Hematopoietic multipotent progenitor cell treated with erythropoietin and hydrocortisone succinate and interleukin-3 and kit ligand, for 6 days (in vitro differentiated cells): ENCODE data around the gene SLC7A14.

Source experiments
- DNase-seq: peaks from one replicate; pipeline ENCODE4 v3.0.0-alpha.2; 2015

SLC7A14 gene

DNA sequence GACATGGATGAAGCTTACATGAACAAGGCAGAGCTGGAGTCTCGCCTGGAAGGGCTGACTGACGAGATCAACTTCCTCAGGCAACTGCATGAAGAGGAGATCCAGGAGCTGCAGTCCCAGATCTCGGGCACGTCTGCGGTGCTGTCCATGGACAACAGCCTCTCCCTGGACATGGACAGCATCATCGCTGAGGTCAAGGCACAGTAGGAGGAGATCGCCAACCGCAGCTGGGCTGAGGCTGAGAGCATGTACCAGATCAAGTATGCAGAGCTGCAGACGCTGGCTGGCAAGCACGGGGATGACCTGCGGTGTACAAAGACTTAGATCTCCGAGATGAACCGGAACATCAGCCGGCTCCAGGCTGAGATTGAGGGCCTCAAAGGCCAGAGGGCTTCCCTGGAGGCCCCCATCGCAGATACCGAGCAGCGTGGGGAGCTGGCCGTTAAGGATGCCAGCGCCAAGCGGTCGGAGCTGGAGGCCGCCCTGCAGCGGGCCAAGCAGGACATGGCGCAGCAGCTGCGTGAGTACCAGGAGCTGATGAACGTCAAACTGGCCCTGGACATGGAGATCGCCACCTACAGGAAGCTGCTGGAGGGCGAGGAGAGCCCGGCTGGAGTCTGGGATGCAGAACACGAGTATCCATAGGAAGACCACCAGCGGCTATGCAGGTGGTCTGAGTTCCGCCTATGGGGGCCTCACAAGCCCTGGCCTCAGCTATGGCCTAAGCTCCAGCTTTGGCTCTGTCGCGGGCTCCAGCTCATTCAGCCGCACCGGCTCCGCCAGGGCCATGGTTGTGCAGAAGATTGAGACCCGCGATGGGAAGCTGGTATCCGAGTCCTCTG lies 89.6 kb downstream of the SLC7A14 start:
- DNase-seq, result no peak

DNA sequence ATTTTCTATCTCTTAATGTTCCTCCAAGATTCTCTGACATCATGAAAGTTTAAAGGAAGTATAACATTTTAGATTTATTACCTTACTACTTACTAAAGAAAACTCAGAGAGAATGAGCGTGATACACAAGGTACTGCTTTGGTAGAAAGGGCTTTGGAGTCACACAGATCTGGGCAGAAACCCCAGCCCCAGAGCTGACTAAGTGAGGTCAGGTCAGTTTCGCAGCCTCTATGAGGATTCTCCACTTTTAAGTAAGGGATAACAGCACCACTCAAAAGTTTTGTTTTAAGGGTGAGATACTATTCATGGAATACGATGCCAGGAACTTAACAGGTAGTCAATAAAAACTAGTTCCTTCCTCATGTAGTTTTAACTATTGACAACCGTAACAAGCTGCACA lies 91.1 kb downstream of the SLC7A14 start:
- no peak for DNase-seq

DNA sequence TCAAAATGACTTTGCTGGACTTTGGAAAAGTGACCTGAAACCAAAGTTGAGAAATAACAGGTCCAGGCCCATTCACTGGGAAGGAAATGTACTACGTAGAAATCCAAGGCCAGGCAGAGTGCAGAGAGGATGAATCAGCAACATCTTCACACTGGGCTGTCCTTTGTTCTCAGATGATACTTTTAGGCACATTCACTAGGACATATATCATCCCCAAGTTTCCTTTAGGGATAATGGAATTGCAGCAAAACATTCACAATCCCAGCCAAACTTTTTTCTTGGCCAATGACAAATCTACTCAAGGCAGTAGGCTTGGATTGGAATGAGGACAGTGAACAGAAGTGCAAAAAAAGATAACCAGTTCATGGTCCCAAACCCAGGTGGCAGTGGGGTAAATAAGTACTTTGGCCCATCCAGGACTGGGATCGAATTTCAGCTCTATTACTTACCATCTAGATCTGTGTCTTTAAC lies 92.1 kb downstream of the SLC7A14 start:
- no peak for DNase-seq

DNA sequence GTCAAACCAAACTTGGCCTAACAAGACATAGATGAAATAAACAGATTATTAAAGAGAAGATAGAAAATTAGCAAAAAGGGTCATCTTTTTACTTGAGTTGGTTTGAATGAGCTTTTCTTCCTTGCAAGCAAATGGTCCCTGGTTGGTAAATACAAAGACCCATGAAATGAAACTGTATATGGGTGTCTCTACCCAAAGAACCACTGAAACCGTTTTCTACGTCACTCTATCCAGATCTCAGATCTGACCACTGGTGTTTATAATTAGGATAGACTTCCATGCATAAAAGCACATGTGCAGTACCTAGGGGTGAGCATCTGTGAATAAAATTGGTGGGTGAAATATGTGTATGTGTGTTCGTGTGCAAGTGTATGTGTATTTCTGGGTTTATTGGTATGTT lies 94.0 kb downstream of the SLC7A14 start:
- DNase-seq, result no peak

DNA sequence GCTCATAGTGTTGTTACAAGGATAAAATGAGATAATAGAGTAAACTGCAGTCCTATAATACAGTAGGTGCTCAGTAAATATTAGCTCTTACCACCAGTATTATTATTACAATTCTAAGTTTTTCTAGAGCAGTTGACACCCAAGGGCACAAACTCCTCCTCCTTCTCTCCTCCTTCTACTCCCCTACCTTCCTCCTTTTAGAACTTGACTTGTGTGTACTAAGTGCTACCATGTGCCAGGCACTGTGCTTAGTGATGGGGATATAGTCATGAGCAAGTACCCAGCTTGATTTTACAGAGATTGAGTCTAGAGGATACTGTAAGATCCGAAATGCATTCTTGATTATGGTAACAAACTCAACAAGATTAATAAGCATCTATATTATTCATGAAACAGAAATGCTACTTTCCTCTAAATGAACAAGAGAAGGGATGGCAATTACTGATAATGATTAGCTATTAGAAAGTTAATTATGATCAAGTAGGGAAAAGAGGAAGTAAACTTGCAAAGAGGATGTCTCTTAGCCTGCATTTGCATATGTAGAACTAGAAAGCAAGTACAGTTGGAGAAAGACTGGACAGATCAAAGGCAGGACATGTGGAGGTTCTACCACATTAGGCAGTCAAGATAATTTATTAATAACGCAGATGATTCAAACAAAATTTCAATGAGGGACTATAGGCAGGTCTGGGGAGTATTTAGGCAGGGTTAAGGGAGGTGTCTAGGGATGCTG lies 94.9 kb downstream of the SLC7A14 start:
- no peak for DNase-seq

DNA sequence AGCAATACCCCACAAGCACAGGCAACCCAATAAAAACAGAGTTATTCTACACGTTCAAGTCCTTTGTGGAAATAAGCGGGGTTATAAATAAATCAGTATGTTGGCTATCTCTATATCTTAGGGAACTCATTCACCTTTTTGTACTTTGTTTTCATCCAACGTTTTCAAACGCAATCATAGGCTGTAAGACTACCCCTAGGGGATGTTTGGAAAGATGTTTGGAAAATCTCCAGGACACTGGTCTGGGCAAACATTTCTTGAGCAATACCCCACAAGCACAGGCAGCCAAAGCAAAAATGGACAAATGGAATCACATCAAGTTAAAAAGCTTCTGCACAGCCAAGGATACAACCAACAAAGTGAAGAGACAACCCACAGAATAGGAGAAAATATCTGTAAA lies 97.1 kb downstream of the SLC7A14 start:
- DNase-seq, result no peak

DNA sequence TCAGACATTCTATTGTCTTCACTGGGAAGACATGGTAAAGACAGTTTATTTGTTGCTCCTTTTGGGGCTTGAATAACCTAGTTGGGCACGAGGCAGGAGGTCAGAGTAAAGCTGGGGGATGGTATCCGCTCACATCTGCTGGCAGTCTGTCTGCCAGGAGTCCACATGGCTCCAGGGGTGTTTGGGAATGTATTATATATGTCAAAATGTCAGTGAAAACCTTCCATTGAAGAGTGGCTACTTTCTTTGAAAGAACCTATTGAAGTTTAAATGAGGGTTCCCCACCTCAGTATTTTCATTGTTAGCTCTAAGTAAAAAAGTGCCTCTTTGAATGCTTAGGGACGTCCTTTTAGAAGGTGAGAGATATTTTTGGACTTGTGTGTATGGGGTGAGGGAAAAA lies 98.8 kb downstream of the SLC7A14 start:
- no peak for DNase-seq

DNA sequence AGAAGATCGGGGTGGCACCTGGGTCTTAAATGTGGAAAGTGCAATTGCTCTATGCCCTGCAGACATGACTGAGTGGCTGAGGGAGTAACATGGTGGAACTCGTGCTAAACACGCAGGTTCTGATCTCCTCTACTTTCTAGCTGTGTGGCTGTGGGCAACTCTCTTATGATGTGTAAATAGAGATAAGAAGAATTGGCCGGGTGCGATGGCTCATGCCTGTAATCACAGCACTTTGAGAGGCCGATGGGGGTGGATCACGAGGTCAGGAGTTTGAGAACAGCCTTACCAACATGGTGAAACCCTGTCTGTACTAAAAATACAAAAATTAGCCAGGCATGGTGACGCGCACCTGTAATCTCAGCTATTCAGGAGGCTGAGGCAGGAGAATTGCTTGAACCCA lies 99.5 kb downstream of the SLC7A14 start:
- no peak for DNase-seq

DNA sequence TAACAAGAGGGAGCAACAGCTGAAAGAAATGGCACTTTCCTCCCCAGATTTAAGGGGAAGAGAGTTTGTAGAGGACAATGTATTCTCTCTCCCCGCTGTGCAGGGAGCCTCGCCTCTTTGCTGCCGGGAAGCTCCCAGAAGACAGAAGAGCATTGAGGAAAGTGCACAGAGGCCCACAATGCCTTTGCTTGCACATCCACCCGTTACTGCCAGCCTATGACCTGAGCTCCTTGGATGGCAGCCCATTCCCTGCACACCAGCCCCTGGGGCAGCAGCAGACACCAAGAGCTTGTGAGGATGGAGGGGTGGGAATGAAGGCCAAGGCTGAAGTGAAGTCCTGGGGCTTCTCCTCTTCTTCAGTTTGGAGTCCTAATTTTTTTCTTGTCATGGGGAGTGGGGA lies 100.2 kb downstream of the SLC7A14 start:
- no peak for DNase-seq

DNA sequence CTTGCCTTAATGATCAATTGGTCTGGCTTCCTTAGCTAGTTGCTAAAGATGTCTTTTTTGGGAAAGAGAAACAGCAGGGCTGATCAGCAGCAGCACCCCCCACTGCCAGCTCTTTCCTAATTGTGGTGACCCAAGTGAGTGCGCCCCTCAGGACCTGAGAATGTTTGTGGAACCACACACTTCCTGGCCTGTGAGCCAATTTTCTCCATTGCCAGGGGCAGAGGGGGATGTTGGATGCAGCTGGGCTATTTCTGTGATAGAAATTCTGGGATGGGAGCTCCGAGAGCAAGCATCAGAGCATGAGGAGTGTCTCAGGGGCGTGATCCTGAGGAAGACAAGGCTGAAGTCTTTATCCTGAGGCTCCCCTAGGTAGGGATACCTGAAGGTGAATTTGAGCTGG lies 100.6 kb downstream of the SLC7A14 start:
- no peak for DNase-seq

DNA sequence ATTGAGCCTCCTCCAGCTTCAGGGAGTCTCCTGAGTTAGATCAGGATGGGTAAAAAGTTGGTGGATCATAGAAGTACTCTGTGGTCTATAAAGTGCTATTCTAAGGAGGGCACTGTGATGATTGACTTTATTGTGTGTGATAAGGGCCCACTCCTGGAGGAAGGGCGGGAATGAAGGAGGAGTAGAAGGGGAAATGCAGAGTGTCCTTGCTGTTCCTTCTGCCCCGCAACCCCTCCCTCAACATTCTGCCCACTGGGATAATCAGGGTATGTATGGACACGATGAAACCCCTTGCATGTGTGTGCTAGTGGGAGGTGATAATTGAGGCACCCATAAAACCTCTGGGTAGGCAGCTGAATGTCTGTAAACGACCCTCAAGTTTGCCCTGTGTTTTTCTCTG lies 101.0 kb downstream of the SLC7A14 start:
- no peak for DNase-seq

DNA sequence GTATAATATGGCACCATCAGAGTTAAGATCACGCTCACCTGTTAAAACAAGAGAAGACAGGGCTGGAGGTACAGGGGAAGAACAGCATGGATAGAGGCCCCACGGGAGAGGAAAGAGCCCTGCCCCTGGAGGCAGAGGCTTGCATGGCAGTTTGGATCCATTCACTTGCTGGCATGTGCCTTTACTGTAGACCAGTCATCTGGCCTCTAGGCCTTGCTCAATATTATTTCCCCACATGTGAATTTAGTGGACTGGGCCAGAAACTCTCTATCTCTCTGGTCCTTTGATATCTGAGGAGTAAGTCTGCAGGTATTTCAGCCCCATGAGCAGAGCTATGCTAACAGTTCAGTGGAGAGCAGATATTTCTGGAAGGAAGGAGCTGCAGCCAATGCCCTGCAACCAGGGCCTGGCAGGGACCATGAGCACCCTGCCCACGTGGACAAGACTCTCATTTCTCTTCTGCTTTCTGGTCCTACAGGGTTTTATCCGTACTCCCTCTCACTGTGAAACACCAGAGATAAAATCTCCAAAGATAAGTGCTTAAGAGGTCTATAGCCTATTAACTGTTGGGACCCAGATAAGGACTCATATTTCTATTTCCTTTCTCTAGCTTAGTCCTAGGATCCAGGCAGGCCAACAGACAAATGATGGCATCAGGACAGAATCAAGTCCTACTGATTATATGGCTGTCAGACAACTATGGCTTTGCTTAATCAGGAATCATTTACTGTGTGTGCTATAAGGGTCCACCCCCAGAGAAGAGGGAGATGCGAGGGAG lies 102.2 kb downstream of the SLC7A14 start:
- DNase-seq, result peak; percentile 16

DNA sequence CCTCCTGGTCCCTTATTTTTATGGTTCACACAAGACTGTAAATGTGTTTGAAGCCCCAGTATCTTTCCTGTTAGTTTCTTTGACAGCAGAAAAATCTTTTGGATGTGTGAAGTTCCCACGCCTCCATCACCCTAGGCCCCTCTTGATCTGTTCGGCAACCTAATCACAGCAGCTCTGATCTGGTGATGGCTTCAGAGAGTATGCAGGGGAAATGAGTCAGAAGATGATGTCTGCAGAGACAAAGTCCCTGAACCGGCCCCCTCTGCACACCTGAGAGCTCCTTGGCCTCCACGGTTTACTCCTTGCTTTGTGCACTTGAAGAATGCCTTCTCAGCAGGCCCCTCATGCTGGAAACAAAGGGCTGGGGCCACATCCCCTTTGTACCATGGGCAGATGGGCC lies 103.7 kb downstream of the SLC7A14 start:
- DNase-seq, result no peak

DNA sequence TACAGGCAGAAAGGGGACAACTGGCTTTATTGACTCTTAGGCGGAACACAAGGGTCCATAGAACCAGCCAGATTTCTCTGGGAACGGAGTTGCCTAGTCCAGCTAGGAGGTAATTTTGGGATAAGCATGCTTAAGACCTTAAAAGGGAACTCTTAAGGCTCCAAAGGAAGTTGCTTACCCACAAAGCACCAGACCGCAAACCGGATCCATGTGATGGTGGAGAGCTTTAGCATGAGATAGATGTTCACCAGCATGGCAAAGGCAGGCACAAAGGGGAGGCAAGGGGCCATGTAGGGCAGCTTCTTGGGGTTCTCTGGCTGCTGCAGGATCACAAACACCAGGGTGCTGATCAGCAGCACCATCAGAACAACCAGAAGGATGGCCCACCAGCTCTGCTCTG lies 105.8 kb downstream of the SLC7A14 start:
- DNase-seq, result no peak

DNA sequence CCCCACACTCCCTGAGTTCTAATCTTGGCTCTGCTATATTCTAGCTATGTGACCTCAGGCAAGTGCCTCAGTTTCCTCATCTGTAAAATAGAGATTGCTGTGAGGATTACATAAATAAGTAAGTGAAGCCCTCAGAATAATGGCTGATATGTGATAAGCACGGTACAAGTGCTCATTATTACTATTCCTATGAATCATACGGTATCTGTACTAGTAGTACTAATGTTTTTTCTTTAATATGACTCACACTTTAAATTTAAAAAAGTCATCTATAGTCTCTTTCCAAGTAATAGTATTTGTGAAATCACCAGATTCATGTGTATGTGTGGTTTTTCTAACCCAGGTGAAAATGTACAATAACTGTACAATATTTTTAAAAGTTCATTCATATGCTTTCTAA lies 108.5 kb downstream of the SLC7A14 start:
- no peak for DNase-seq

DNA sequence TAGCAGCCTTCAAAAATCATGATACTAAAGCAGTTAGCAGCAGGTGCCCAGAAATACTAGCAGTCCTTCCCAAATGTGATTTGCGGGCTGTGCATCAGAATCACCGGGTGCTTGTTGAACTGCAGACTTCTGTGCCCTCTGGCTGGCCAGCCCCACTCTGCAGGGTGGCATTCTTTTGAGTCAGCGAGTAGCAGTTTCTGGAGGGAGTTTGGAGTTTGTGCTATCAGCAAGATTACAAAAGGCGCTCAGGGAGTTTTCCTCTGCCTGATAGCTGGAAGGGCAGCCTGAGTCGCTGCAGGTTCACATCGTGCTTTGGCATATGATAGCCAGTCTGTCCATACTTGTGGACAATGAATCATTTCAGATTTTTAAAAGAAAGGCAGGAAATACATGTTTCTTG lies 109.6 kb downstream of the SLC7A14 start:
- no peak for DNase-seq

DNA sequence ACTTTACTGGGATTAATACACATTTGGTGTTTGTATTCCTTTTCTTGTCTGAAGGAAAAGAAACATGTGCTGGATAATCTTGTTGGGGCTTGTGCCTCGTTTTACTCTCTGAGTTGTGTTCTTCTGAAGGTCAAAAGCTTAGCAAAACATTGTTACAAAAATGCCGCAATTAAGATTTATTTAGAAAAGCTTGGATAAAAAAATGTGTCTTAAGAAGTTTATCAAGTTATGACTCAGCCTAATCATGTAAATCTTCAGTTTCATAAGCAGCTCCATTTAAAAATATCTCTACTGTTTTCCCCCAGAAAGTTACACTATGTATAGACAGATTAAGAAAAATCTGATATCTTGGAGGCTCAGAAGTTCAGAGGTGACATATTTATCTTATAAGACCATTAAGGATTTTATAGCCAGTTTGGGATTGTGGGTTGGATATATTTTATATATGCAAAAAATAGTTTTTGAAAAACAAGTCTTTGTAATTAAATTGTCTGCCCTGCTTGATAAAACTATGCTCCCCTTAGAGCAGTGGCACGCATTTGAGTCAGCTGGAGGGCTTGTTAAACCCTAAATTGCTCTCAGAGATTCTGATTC lies 110.7 kb downstream of the SLC7A14 start:
- DNase-seq, result no peak

DNA sequence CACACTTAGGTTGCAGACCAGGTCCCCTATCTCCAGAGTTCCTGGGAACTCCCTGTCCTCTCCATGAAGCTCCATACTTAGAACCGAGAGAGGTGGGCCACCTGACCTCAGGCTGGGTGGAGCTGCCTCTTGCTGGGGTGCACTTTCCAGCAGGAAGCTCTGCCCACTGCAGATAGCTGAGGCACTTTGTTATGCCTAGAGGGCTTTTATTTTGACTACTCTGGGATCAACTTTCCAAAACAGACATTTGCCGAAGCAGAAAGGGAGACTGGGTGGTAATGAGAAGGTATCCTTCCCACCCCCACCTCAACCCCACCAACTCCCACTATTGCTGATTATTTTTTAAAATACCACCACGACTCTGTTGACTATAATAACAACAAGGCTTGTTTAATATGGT lies 112.5 kb downstream of the SLC7A14 start:
- DNase-seq, result no peak

DNA sequence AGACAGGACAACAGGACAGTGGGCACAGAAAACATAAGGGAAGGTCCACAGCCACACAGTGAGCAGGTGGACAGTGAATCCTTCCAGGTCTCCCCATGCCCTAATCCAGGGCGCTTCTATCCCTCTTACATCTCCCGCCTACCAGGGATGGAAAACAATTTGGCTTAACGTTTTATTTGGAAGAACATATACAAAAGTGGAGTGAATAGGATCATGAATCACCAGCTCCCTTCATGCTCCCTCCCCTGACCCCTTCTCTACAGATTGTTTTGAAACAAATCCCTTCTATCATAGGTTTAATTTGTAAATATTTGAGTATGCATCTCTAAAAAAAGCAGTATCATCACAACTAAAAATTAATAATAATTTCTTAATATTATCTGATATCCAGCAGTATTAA lies 114.7 kb downstream of the SLC7A14 start:
- no peak for DNase-seq

DNA sequence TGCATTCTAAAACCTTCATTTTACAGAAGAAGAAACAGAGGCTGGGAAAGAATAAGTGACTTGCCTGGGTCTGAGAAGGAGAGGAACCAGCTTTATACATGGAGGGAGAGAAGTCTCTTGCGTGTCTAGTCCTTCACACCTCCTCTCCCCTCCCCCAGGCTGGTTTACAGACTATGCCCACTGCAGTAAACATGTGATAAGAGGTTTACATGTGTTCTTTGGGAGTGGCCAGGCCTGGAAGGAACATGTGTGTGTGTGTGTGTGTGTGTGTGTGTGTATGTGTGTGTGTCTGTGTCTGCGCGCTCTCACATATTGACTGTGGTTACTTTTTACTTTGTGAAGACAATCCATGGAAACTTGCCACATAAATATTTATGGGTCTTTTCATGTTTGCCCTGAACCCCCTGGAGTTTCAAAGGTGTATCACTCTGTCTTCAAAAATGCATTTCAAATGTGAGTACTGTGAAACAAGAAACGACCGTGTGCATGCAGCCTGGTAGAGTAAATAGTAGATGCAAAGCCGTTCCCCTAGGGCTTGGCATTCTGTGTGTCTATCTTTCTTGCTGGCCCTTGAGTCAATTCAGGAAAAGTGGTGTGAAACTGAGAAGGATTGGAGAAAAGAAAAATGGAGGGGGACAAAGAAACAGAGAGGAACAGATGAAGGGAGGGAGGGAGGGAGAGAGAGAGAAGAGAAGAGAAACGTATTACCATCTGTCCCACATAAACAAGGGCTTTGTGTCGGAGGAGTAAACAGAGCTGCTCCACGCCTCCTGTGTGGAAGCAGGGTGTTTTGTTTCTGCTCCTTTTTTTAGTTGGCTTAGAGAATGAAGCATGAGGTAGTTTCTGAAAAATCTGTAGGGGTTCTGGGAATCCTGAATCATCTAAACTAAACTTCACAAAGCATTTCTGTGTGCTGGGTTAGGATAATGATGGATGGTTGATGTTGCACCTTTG lies 115.5 kb downstream of the SLC7A14 start:
- DNase-seq, result no peak

DNA sequence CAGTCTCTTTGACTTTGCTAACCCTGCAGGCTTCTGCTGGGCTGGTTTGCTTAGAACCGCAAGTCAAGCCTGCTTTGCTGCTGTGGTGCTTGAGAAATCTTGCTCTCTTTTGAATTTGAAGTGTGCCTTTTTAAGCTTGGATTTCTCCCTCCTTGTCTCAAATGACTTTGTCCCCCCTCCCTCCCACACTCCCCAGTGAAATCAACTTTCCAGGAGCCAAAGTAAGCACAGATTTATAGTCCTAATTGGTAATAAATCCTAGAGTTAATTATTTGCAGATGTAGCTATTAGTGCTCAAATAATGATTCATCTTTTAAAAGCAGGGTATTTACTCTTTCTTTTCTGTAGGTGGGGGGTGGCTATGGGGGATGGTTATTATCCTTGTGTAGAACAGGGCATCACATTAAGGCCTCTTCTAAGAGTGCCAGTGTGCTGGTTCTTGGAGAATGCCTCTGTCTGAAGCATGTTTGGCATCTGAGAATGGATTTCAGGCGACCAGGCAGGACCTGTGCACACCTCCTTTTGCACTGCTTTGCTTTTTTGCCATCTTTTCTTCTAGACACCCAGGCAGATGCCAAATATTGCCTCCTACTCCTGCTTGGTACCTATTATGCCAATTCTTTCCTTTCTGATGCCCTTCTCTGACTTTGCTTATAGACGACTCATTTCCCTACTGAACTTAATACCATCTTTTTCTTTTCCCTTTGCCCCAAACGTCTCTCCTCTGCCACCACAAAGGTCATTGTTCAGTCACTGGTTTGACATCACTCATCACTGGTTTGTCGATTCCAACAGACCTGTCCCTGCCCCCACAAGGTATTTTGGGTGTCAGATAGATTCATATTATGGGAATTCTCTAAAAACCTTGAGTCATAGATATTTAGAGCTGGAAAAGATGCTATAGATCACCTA lies 116.5 kb downstream of the SLC7A14 start:
- no peak for DNase-seq
